H9 (cell line): ENCODE measurements around the gene TNC. TPM values are rescaled to one million over a fixed set of nuclear protein-coding genes. Genes with fewer than 3 reads are reported as not detected.

ENCODE experiments used
- DNase-seq: peaks from one replicate; pipeline ENCODE4 v3.0.0-alpha.2; 2017
- H2AFZ ChIP-seq: one replicate; pipeline ENCODE4 v1.6.1; 2013; ENCODE audit warnings: mild to moderate bottlenecking, low read length, control low read depth, moderate library complexity
- H2AK5ac ChIP-seq: 2 replicates; pipeline ENCODE4 v1.6.1; 2013; ENCODE audit warnings: low read length, control low read depth, mixed read lengths; ENCODE audit not compliant: insufficient read length
- H2BK120ac ChIP-seq: one replicate; pipeline ENCODE4 v1.6.1; 2013; ENCODE audit warnings: low read depth, mild to moderate bottlenecking, low read length, control low read depth, inconsistent platforms; ENCODE audit not compliant: poor library complexity, severe bottlenecking
- H2BK12ac ChIP-seq: 2 replicates; pipeline ENCODE4 v1.6.1; 2013; ENCODE audit warnings: low read length, control low read depth, mixed read lengths, low read depth; ENCODE audit not compliant: insufficient read length
- H2BK15ac ChIP-seq: 2 replicates; pipeline ENCODE4 v1.6.1; 2013; ENCODE audit warnings: low read depth, low read length, control low read depth
- H2BK20ac ChIP-seq: one replicate; pipeline ENCODE4 v1.6.1; 2013; ENCODE audit warnings: low read depth, mild to moderate bottlenecking, low read length, control low read depth, inconsistent platforms; ENCODE audit not compliant: poor library complexity, severe bottlenecking
- H2BK5ac ChIP-seq: 2 replicates; pipeline ENCODE4 v1.6.1; 2013; ENCODE audit warnings: low read length, control low read depth, mixed read lengths; ENCODE audit not compliant: insufficient read length
- H3K14ac ChIP-seq: 2 replicates; pipeline ENCODE4 v1.6.1; 2013; ENCODE audit warnings: low read length, control low read depth; ENCODE audit not compliant: insufficient read depth
- H3K18ac ChIP-seq: 2 replicates; pipeline ENCODE4 v1.6.1; 2013; ENCODE audit warnings: low read depth, mild to moderate bottlenecking, mixed read lengths, low read length, control low read depth; ENCODE audit not compliant: insufficient read length
- H3K23ac ChIP-seq: 2 replicates; pipeline ENCODE4 v1.6.1; 2013; ENCODE audit warnings: low read length, control low read depth, mixed read lengths, low read depth; ENCODE audit not compliant: insufficient read length
- H3K23me2 ChIP-seq: 2 replicates; pipeline ENCODE4 v1.6.1; 2013; ENCODE audit warnings: low read depth, mild to moderate bottlenecking, mixed read lengths, low read length, control low read depth; ENCODE audit not compliant: insufficient read length, poor library complexity, severe bottlenecking
- H3K27ac ChIP-seq: 2 replicates; pipeline ENCODE4 v1.5.1; 2013; ENCODE audit warnings: low read length, control low read depth, mixed read lengths, low read depth; ENCODE audit not compliant: insufficient read length
- H3K27me3 ChIP-seq: 2 replicates; pipeline ENCODE4 v1.6.1; 2013; ENCODE audit warnings: low read length, control low read depth, inconsistent platforms; ENCODE audit not compliant: insufficient read depth
- H3K4ac ChIP-seq: 2 replicates; pipeline ENCODE4 v1.6.1; 2013; ENCODE audit warnings: low read depth, mild to moderate bottlenecking, control low read depth, inconsistent platforms, low read length, moderate library complexity
- H3K4me1 ChIP-seq: 2 replicates; pipeline ENCODE4 v1.6.1; 2013; ENCODE audit warnings: low read length, control low read depth, inconsistent platforms; ENCODE audit not compliant: insufficient read depth
- H3K4me2 ChIP-seq: 2 replicates; pipeline ENCODE4 v1.6.1; 2013; ENCODE audit warnings: low read length, control low read depth, mixed read lengths; ENCODE audit not compliant: insufficient read length, insufficient read depth
- H3K56ac ChIP-seq: 2 replicates; pipeline ENCODE4 v1.6.1; 2013; ENCODE audit warnings: low read depth, mild to moderate bottlenecking, mixed read lengths, low read length, control low read depth; ENCODE audit not compliant: insufficient read length
- H3K79me1 ChIP-seq: 2 replicates; pipeline ENCODE4 v1.6.1; 2013; ENCODE audit warnings: low read depth, mild to moderate bottlenecking, moderate library complexity, low read length, control low read depth, inconsistent platforms; ENCODE audit not compliant: insufficient read depth, poor library complexity, severe bottlenecking
- H3K79me2 ChIP-seq: 2 replicates; pipeline ENCODE4 v1.6.1; 2013; ENCODE audit warnings: low read length, control low read depth, inconsistent platforms; ENCODE audit not compliant: insufficient read depth
- H3K9ac ChIP-seq: 2 replicates; pipeline ENCODE4 v1.6.1; 2013; ENCODE audit warnings: low read length, control low read depth, mixed read lengths; ENCODE audit not compliant: insufficient read length; ENCODE audit errors: extremely low read depth
- H3K9me3 ChIP-seq: one replicate; pipeline ENCODE4 v1.6.1; 2013; ENCODE audit warnings: low read depth, low read length, inconsistent platforms; ENCODE audit not compliant: control insufficient read depth
- H3T11ph ChIP-seq: one replicate; pipeline ENCODE4 v1.6.1; 2013; ENCODE audit warnings: mild to moderate bottlenecking, low read length, control low read depth, inconsistent platforms
- H4K20me1 ChIP-seq: one replicate; pipeline ENCODE4 v1.6.1; 2013; ENCODE audit not compliant: control insufficient read depth, insufficient read length, insufficient read depth
- H4K5ac ChIP-seq: 2 replicates; pipeline ENCODE4 v1.6.1; 2013; ENCODE audit warnings: low read depth, mild to moderate bottlenecking, mixed read lengths, low read length, control low read depth; ENCODE audit not compliant: insufficient read length
- H4K8ac ChIP-seq: replicated peaks from 2 replicates; pipeline ENCODE4 v1.6.1; 2013; ENCODE audit warnings: low read length, control low read depth, mixed read lengths, low read depth; ENCODE audit not compliant: insufficient read length
- H4K91ac ChIP-seq: 2 replicates; pipeline ENCODE4 v1.6.1; 2013; ENCODE audit warnings: low read depth, mild to moderate bottlenecking, moderate library complexity, mixed read lengths, low read length, control low read depth; ENCODE audit not compliant: insufficient read length
- H3K27ac Mint-ChIP-seq, 3 experiments: 2 replicates in 2 of 3; 3 replicates in 1 of 3; pipeline ENCODE4 v1.8.0; 2020 to 2021; ENCODE audit warnings: mixed read lengths in 3 of 3, mild to moderate bottlenecking in 1 of 3, moderate library complexity in 1 of 3
- H3K27me3 Mint-ChIP-seq: 2 replicates; pipeline ENCODE4 v1.8.0; 2021; ENCODE audit warnings: low read depth, mild to moderate bottlenecking, moderate library complexity, mixed read lengths
- H3K36me3 Mint-ChIP-seq, 3 experiments: 2 replicates in 2 of 3; 3 replicates in 1 of 3; pipeline ENCODE4 v1.8.0; 2020 to 2021; ENCODE audit warnings: low read depth in 3 of 3, mixed read lengths in 3 of 3; ENCODE audit not compliant: insufficient read depth in 1 of 3
- H3K4me1 Mint-ChIP-seq, 2 experiments: 2 replicates each; pipeline ENCODE4 v1.8.0; 2020; ENCODE audit warnings: mixed read lengths in 2 of 2
- H3K4me3 Mint-ChIP-seq, 2 experiments: 2 replicates in 1 of 2; 3 replicates in 1 of 2; pipeline ENCODE4 v1.8.0; 2020 to 2021; ENCODE audit warnings: mild to moderate bottlenecking in 2 of 2, mixed read lengths in 2 of 2, moderate library complexity in 1 of 2
- H3K9me3 Mint-ChIP-seq, 2 experiments: 2 replicates in 1 of 2; 3 replicates in 1 of 2; pipeline ENCODE4 v1.8.0; 2020; ENCODE audit warnings: mild to moderate bottlenecking in 2 of 2, mixed read lengths in 2 of 2, moderate library complexity in 1 of 2
- CTCF ChIP-seq: fragments of 200-600 bp; sonication (generic); conservative IDR thresholded peaks from 3 replicates; pipeline ENCODE4 v1.8.0; 2021; ENCODE audit warnings: antibody characterized with exemption, mild to moderate bottlenecking
- WGBS: extraction: QIAGEN DNeasy Blood & Tissue Kit; methylation state at CpG from one replicate; pipeline ENCODE4 v1.1.7; 2013; ENCODE audit warnings: missing lambda C conversion rate, low lambda C conversion rate, mixed read lengths; ENCODE audit not compliant: insufficient read length; ENCODE audit errors: extremely low coverage; 5-methylcytosine and 5-hydroxymethylcytosine counted together
- total RNA-seq: library from RNA; stranded (reverse); gene quantifications from 2 replicates; pipeline ENCODE4 v1.2.1, GENCODE V29; 2021

TNC gene
- total RNA-seq, 1 experiment from 2014 or later = 0.63 TPM

- Histone ChIP-seq H3K56ac (no peak overlapping the region), H4K5ac (no peak overlapping the region), H3K4ac (no peak overlapping the region), H3K9me3 (no peaks in the 10 kb centered on the region), H3K23me2 (no peaks in the 10 kb centered on the region), H3K79me2 (no peaks in the 10 kb centered on the region), H4K8ac (no peak overlapping the region), H2BK5ac (no peak overlapping the region), H2BK20ac (no peak overlapping the region), H2BK15ac (no peak overlapping the region), H2AFZ (no peak overlapping the region), H3K79me1 (no peaks in the 10 kb centered on the region), H2BK120ac (no peak overlapping the region), H3K18ac (no peak overlapping the region), H4K20me1 (no peaks in the 10 kb centered on the region), H3K9ac (no peak overlapping the region), H3K27ac (no peak overlapping the region), H2AK5ac (no peak overlapping the region), H2BK12ac (no peak overlapping the region), H3K23ac (no peak overlapping the region), H3K4me2 (no peak overlapping the region), H3K4me1 (no peaks in the 10 kb centered on the region), H3T11ph (no peak overlapping the region), H3K14ac (no peak overlapping the region), H4K91ac (no peak overlapping the region), H3K27me3 (no peaks in the 10 kb centered on the region)
- no CpG with 5 or more reads among the region's 1 CpG for WGBS
- H3K4me1 Mint-ChIP-seq = peaks cover 8 to 9% of the 10 kb centered on the region in 2 experiments
- no peak for TF ChIP-seq CTCF
- H3K27ac Mint-ChIP-seq = no peak overlapping the region
- H3K4me3 Mint-ChIP-seq = no peak overlapping the region
- H3K27me3 Mint-ChIP-seq = peaks cover 18% of the 10 kb centered on the region
- no peaks in the 10 kb centered on the region for H3K9me3 Mint-ChIP-seq
- no peaks in the 10 kb centered on the region for H3K36me3 Mint-ChIP-seq
- no peak for DNase-seq
Observed at GRCh38 chr9:115046824-115047223, 71.1 kb downstream of the TNC start.
